Spleen (tissue), 11 donors: ENCODE data around the gene TGOLN2. TPM values are rescaled to one million over a fixed set of nuclear protein-coding genes. Genes with fewer than 3 reads are reported as not detected.
A peak's percentile ranks its signal among the peaks of the same experiment; 100 is the strongest.
"Not testable (repeated sequence)": the region's sequence is repeated elsewhere in the genome, so short reads cannot be mapped to it uniquely, and the experiment has no call there.

Experiments
- DNase-seq: peaks from one replicate; pipeline ENCODE4 v3.0.0-alpha.2; 2020
- H3K27ac ChIP-seq, 8 donors: fragments of 200-600 bp; sonication (generic) in 7 of 8; 1 replicate in 4 of 8; 2 replicates in 4 of 8; pipeline versions ENCODE4 v1.5.0 to v1.8.0; 2016 to 2021; ENCODE audit warnings: inconsistent platforms in 4 of 8, mild to moderate bottlenecking in 4 of 8, moderate library complexity in 1 of 8
- H3K27me3 ChIP-seq, 7 donors: fragments of 200-600 bp; sonication (generic) in 6 of 7; replicated peaks in 1 of 7; 1 replicate in 4 of 7; 2 replicates in 3 of 7; pipeline versions ENCODE4 v1.5.0 to v1.8.0; 2016 to 2021; ENCODE audit warnings: inconsistent platforms in 3 of 7, mild to moderate bottlenecking in 1 of 7
- H3K36me3 ChIP-seq, 6 donors: fragments of 200-600 bp; sonication (generic) in 5 of 6; 1 replicate in 4 of 6; 2 replicates in 2 of 6; pipeline versions ENCODE4 v1.5.0 to v1.8.0; 2016 to 2021; ENCODE audit warnings: inconsistent platforms in 2 of 6
- H3K4me1 ChIP-seq, 6 donors: fragments of 200-600 bp; sonication (generic) in 5 of 6; 1 replicate in 3 of 6; 2 replicates in 3 of 6; pipeline versions ENCODE4 v1.5.0 to v1.8.0; 2016 to 2021; ENCODE audit warnings: inconsistent platforms in 3 of 6
- H3K4me3 ChIP-seq, 8 donors: fragments of 200-600 bp; sonication (generic) in 7 of 8; 1 replicate in 4 of 8; 2 replicates in 4 of 8; pipeline versions ENCODE4 v1.5.0 to v1.8.0; 2016 to 2021; ENCODE audit warnings: inconsistent platforms in 4 of 8, mild to moderate bottlenecking in 4 of 8, moderate library complexity in 2 of 8
- H3K9me3 ChIP-seq, 8 donors: fragments of 200-600 bp; sonication (generic) in 7 of 8; 1 replicate in 4 of 8; 2 replicates in 4 of 8; pipeline versions ENCODE4 v1.5.0 to v1.8.0; 2016 to 2021; ENCODE audit warnings: inconsistent platforms in 4 of 8
- POLR2A ChIP-seq, 3 donors: fragments of 450-650 bp; IDR thresholded peaks; one replicate each; pipeline ENCODE4 v1.5.1; 2017; ENCODE audit warnings: antibody characterized with exemption in 3 of 3, mild to moderate bottlenecking in 1 of 3
- POLR2AphosphoS5 ChIP-seq, 3 donors: sonication (generic); formaldehyde crosslinking; IDR thresholded peaks; one replicate each; pipeline ENCODE4 v1.5.1; 2017; ENCODE audit warnings: antibody characterized with exemption in 3 of 3
- WGBS, 5 donors: extraction: QIAGEN DNeasy Blood & Tissue Kit in 3 of 5; methylation state at CpG; one replicate each; pipeline versions ENCODE4 v1.1.5 to v1.1.7; 2013 to 2018; 5-methylcytosine and 5-hydroxymethylcytosine counted together
- intact Hi-C: fragments of 100-400 bp; cut with DNase I; formaldehyde crosslinking; loops from one replicate; pipeline ENCODE4 v1.15.0; 2023; ENCODE audit warnings: low total_unique reads
- polyA plus RNA-seq, 3 donors: library from polyadenylated mRNA; stranded (reverse); fragments of 200-250 nt; gene quantifications; one replicate each; pipeline ENCODE4 v1.2.1, GENCODE V29; 2013
- total RNA-seq, 7 donors: library from RNA; depleted of rRNA in 3 of 7; stranded (reverse); fragments of >200 nt in 3 of 7; fragmentation: NEBNext Ultra II Directional in 4 of 7; extraction: Animal tissue kit (Norgen Biotek cat#: 25700) in 4 of 7; gene quantifications; one replicate each; pipeline versions ENCODE4 v1.1.0 to v1.2.1, GENCODE V29; 2016 to 2021
- TF ChIP-seq, protein P1 (sequence below), 11 experiments: fragments of 200-600 bp in 7 of 11; fragments of 450-650 bp in 4 of 11; sonication (generic) in 4 of 11; IDR thresholded peaks in 8 of 11; conservative IDR thresholded peaks in 3 of 11; 1 replicate in 7 of 11; 2 replicates in 4 of 11; pipeline versions ENCODE4 v1.4.0 to v1.8.0; 2016 to 2021; ENCODE audit warnings: antibody characterized with exemption in 11 of 11, inconsistent platforms in 4 of 11, mild to moderate bottlenecking in 1 of 11
- donor health status: healthy with polysubstance abuse.
- donor health status: DM: no; HTN: no; CAD: no; lungs with moderate emphysema.
- donor health status: DM: no; HTN: no; CAD: no.
- donor health status: Bipolar disorder and iron deficiency.
- donor health status: healthy.
- donor health status: DM: no; HTN: no; CAD: no.
- donor health status: DM: yes; HTN: yes; CAD: no.

The TGOLN2 gene
- total and polyA plus RNA-seq, 10 donors: 14.8 to 199 (median 150) TPM

DNA sequence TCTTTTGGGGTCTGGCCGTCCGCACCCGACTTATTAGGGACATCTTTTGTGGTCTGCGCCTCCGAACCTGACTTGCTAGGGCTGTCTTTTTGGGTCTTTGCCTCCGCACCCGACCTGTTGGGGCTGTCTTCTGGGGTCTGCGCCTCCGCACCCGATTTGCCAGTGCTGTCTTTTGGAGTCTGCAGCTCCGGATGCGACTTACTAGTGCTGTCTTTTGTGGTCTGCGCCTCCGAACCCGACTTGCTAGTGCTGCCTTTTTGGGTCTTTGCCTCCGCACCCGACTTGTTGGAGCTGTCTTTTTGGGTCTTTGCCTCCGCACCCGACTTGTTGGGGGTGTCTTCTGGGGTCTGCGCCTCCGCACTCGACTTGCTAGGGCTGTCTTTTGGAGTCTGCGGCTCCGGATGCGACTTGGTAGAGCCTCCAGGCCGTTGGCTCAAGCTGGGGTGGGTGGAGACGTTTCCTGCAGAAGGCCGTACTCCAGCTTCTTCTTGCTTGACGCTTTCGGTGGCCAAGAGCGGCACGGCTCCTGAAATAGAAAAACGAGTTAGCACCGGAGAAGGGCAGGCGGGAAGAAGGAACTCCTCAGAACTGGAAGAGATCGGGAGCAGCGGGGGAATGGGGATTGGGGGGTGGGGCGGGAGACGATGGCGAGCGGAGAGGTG is 498 bp downstream of the TGOLN2 start:
- no peaks in the 10 kb centered on the region for H3K9me3 ChIP-seq
- TF ChIP-seq POLR2A (IDR thresholded peaks at IDR 0.05) (no peak), POLR2AphosphoS5 (IDR thresholded peaks at IDR 0.05) (no peak)
- TF ChIP-seq, protein P1, sequence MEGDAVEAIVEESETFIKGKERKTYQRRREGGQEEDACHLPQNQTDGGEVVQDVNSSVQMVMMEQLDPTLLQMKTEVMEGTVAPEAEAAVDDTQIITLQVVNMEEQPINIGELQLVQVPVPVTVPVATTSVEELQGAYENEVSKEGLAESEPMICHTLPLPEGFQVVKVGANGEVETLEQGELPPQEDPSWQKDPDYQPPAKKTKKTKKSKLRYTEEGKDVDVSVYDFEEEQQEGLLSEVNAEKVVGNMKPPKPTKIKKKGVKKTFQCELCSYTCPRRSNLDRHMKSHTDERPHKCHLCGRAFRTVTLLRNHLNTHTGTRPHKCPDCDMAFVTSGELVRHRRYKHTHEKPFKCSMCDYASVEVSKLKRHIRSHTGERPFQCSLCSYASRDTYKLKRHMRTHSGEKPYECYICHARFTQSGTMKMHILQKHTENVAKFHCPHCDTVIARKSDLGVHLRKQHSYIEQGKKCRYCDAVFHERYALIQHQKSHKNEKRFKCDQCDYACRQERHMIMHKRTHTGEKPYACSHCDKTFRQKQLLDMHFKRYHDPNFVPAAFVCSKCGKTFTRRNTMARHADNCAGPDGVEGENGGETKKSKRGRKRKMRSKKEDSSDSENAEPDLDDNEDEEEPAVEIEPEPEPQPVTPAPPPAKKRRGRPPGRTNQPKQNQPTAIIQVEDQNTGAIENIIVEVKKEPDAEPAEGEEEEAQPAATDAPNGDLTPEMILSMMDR (IDR thresholded peaks at IDR 0.05 in 8 of 11, conservative IDR thresholded peaks at IDR 0.05 in 3 of 11): no peak
- peak; percentile 92 for DNase-seq
- H3K36me3 ChIP-seq: peaks cover 0 to 42% (median 26%) of the 10 kb centered on the region in 6 donors
- H3K4me1 ChIP-seq: peaks cover 34 to 66% (median 53%) of the 10 kb centered on the region in 6 donors
- WGBS, 5 donors: 1 to 4% (median 2%) methylated on average over 35 to 41 of the region's 41 CpGs
- H3K27ac ChIP-seq: peak overlapping the region; percentile 91 to 99 (median 98)
- H3K4me3 ChIP-seq: peak overlapping the region; percentile 66 to 92 (median 77)
- intact Hi-C loops: no loop called here
- H3K27me3 ChIP-seq: no peaks in the 10 kb centered on the region

DNA sequence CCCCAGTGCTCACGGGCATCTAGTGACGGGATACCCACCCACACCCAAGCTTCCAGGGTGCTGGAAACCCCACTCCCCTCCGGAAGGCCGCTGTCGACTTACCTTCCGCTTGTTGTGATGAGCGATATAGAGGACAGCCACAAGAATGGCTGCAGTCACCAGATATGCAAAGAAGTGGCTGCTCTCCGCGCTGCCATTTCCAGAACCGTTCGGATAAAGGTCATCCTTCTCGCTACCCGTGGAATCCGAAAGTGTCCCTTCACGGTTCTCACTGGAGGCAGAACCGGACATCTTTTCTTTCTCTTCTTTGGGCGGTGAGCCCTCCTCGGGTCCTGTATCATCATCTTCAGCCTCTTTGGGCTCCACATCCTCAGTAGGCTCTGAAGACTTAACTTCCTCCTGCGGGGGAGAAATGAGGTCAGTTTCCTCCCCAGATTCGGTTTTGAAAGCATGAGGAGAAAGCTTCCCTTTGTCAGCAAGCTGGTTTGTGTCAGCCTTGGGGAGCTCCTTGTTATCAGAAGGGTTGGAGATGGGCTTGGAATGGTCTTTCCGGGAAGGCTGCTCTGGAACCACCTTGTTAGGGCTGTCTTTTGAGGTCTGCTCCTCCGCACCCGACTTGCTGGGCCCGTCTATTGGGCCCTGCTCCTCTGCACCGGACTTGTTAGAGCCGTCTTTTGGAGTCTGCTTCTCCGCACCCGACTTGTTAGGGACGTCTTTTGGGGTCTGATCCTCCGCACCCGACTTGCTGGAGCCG is 1.2 kb downstream of the TGOLN2 start:
- Histone ChIP-seq H3K9me3 (no peaks in the 10 kb centered on the region), H3K4me1 (peaks cover 41 to 73% (median 60%) of the 10 kb centered on the region in 6 donors), H3K27me3 (no peaks in the 10 kb centered on the region), H3K4me3 (peak overlapping the region; percentile 66 to 92 (median 77)), H3K27ac (peak overlapping the region; percentile 91 to 99 (median 98)), H3K36me3 (peaks cover 0 to 49% (median 33%) of the 10 kb centered on the region in 6 donors)
- TF ChIP-seq POLR2A (IDR thresholded peaks at IDR 0.05) (no peak), POLR2AphosphoS5 (IDR thresholded peaks at IDR 0.05) (peak in 2 of 3 donors; percentile 15 to 76)
- peak; percentile 86 for DNase-seq
- WGBS, 5 donors: 2 to 9% (median 6%) methylated on average over 31 to 32 of the region's 32 CpGs
- intact Hi-C loops: no loop called here

DNA sequence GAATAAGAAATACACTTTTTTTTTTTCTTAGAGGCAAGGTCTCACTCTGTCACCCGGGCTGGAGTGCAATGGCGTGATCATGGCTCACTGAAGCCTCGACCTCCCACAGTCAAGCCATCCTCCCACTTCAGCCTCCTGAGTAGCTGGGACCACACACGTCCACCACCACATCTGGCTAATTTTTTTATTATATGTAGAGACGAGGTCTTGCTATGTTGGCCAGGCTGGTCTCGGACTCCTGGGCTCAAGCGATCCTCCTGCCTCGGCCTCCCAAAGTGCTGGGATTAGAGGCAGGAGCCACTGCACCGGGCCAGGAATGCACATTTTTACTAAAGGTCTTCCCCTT is 2.4 kb downstream of the TGOLN2 start:
- Histone ChIP-seq H3K4me1 (peaks cover 45 to 84% (median 72%) of the 10 kb centered on the region in 6 donors), H3K4me3 (peak overlapping the region; percentile 66 to 92 (median 77)), H3K27ac (peak overlapping the region in 7 of 8 donors; percentile 36 to 99 (median 99)), H3K9me3 (no peaks in the 10 kb centered on the region), H3K36me3 (peaks cover 0 to 61% (median 43%) of the 10 kb centered on the region in 6 donors), H3K27me3 (no peaks in the 10 kb centered on the region)
- TF ChIP-seq, protein P1 (IDR thresholded peaks at IDR 0.05 in 8 of 11, conservative IDR thresholded peaks at IDR 0.05 in 3 of 11): no peak
- no peak for TF ChIP-seq POLR2AphosphoS5 (IDR thresholded peaks at IDR 0.05)
- no peak for TF ChIP-seq POLR2A (IDR thresholded peaks at IDR 0.05)
- 41 to 61% (median 55%) methylated on average over 9 of the region's 9 CpGs for WGBS, 5 donors
- intact Hi-C loops: no loop called here
- DNase-seq: no peak

DNA sequence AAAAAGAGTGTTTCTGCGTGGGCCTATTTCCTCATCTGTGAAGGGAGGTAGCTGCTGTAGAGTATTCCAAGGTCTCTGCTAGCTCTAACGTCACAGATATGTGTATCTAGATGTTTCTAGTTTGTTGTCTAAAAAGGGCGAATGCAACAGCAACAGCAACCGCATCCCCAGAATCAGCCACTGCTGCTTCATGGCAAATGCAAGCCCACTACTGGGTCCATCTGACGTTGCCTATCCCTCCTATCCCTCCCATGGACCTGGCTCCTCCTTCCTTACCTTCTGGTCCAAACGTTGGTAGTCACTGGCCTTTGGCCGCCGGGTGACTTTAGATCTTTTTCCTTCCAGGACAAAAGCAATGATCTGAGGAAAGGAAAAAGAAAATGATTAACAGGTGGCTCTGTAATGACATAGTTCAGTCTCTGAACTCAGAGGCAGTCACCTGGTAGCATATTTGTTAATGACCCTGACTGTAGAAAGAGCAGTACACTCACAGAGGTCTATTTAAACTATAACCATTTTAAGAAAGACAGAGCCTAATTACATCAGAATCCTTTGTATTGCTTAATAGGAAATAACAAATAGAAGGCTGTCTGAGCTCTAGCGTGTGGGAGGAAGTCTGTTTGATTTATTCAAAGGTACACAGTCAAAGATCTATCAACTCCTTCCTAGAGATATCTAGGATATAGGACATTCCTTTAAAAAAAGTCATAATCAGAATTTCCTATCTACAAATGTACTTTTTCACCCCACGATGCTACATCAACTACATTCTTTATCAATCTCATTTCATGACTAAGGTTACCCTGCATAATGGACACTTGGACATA is 2.9 kb downstream of the TGOLN2 start:
- H3K27me3 ChIP-seq: no peaks in the 10 kb centered on the region
- peak overlapping the region; percentile 66 to 92 (median 77) for H3K4me3 ChIP-seq
- H3K9me3 ChIP-seq: no peaks in the 10 kb centered on the region
- TF ChIP-seq POLR2A (IDR thresholded peaks at IDR 0.05) (no peak), POLR2AphosphoS5 (IDR thresholded peaks at IDR 0.05) (no peak)
- TF ChIP-seq, protein P1 (IDR thresholded peaks at IDR 0.05 in 8 of 11, conservative IDR thresholded peaks at IDR 0.05 in 3 of 11): no peak
- peak overlapping the region in 7 of 8 donors; percentile 36 to 99 (median 99) for H3K27ac ChIP-seq
- peaks cover 46 to 90% (median 77%) of the 10 kb centered on the region in 6 donors for H3K4me1 ChIP-seq
- peaks cover 0 to 67% (median 49%) of the 10 kb centered on the region in 6 donors for H3K36me3 ChIP-seq
- DNase-seq: no peak
- WGBS, 5 donors: 38 to 50% (median 41%) methylated on average over 10 of the region's 10 CpGs
- intact Hi-C loops: no loop called here

DNA sequence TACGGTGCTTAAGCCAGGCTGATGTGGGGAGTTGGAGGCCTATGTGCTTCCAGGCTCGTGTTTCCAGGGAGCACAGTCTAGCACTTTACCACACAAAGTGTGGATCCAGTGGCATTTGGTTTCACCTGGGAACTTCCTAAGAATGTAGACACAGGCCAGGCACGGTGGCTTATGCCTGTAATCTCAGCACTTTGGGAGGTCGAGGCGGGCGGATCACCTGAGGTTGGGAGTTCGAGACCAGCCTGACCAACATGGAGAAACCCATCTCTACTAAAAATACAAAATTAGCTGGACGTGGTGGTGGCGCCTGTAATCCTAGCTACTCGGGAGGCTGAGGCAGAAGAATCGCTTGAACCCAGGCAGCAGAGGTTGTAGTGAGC is 3.8 kb downstream of the TGOLN2 start:
- intact Hi-C loops, H3K9me3 ChIP-seq, DNase-seq, H3K27me3 ChIP-seq: not testable (repeated sequence)
- Histone ChIP-seq H3K4me1 (peaks cover 54 to 91% (median 85%) of the 10 kb centered on the region in 6 donors), H3K27ac (peak overlapping the region in 3 of 8 donors; percentile 26 to 99 (median 96)), H3K4me3 (peak overlapping the region in 2 of 8 donors; percentile 86 to 91), H3K36me3 (peaks cover 0 to 75% (median 57%) of the 10 kb centered on the region in 6 donors)
- 84 to 94% (median 91%) methylated on average over 11 of the region's 11 CpGs for WGBS, 5 donors
